ENCODE results near the gene P2RX6.
"Not testable (repeated sequence)": the region's sequence is repeated elsewhere in the genome, so short reads cannot be mapped to it uniquely, and the experiment has no call there.

The P2RX6 gene

GRCh38 chr22:20995329-20996030, 19.5 kb upstream of the P2RX6 start:
- no peak for DNase-seq

GRCh38 chr22:20996031-20996410, 18.9 kb upstream of the P2RX6 start:
- DNase-seq = no peak

GRCh38 chr22:20996598-20997535, 18.1 kb upstream of the P2RX6 start:
- no peak for DNase-seq

GRCh38 chr22:20997536-20998257, 17.3 kb upstream of the P2RX6 start:
- DNase-seq = no peak

GRCh38 chr22:20998411-20999336, 16.3 kb upstream of the P2RX6 start:
- DNase-seq = no peak

GRCh38 chr22:20999350-21000206, 15.4 kb upstream of the P2RX6 start:
- no peak for DNase-seq

GRCh38 chr22:21000207-21000986, 14.6 kb upstream of the P2RX6 start:
- DNase-seq = peak in 1 of 2 experiments; percentile 38

- peak in 1 of 2 experiments; percentile 76 for DNase-seq
Observed at GRCh38 chr22:21000987-21001600, 13.9 kb upstream of the P2RX6 start.

- DNase-seq = peak; percentile 97 to 99
Observed at GRCh38 chr22:21001601-21002325, 13.2 kb upstream of the P2RX6 start, which contains the start of gene THAP7. TSS of gene THAP7 (minus strand) at chr22:21002118. CDS start at chr22:21001911, 207 bp downstream.

GRCh38 chr22:21003782-21004181, 11.2 kb upstream of the P2RX6 start:
- no peak for DNase-seq

- not testable (repeated sequence) for DNase-seq
Observed at GRCh38 chr22:21009208-21009607, 5.8 kb upstream of the P2RX6 start.

GRCh38 chr22:21009638-21010425, 5.1 kb upstream of the P2RX6 start:
- DNase-seq = no peak

GRCh38 chr22:21010426-21011113, 4.4 kb upstream of the P2RX6 start:
- DNase-seq = no peak

GRCh38 chr22:21012446-21013407, 2.2 kb upstream of the P2RX6 start:
- DNase-seq = peak in 1 of 2 experiments; percentile 51

- DNase-seq = no peak
Observed at GRCh38 chr22:21013657-21014201, 1.2 kb upstream of the P2RX6 start.

- DNase-seq = peak; percentile 99
Observed at GRCh38 chr22:21014202-21014725, 701 bp upstream of the P2RX6 start.
